ENCODE data around the gene CCDC186. TPM values are rescaled to one million over a fixed set of nuclear protein-coding genes. Genes with fewer than 3 reads are reported as not detected.

Gene CCDC186
- total RNA-seq, 2 donors from 2014 or later = 19.9 to 22.3 TPM

DNA sequence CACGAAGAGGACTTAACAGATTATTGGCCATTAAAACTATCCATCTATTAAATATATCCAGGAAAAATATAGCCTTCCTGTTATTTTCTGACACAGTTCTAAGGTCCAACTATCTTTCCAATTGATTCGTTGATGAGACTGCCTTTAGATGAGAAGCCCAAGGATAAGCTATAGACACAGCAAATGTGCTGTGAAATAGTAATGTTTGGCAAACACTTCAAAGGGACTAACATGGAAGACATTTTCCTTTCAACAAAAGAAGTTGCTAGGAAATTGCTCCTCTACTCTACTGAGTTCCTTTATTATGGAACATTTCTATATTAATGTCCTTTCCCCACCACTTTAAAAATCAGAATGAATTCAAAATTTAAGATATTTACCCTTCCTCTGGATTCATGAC lies 38.5 kb downstream of the CCDC186 start:
- Mint-ChIP-seq H3K27ac (no peak overlapping the region), H3K36me3 (ENCODE audit: low read depth) (peaks cover 38% of the 10 kb centered on the region), H3K4me3 (no peak overlapping the region), H3K4me1 (no peaks in the 10 kb centered on the region), H3K27me3 (ENCODE audit: insufficient read depth) (no peaks in the 10 kb centered on the region), H3K9me3 (no peaks in the 10 kb centered on the region)
- H3K4me1 ChIP-seq (ENCODE audit: control insufficient read depth, insufficient read depth, low read length) = no peaks in the 10 kb centered on the region
- no peak overlapping the region for H3K9ac ChIP-seq (ENCODE audit: extremely low read depth, low read length, poor library complexity, severe bottlenecking)
- no peaks in the 10 kb centered on the region for H3K9me3 ChIP-seq (ENCODE audit: control insufficient read depth, low read length)
- no peak overlapping the region for H3K4me3 ChIP-seq (ENCODE audit: low read length)
- peaks cover 52% of the 10 kb centered on the region for H3K36me3 ChIP-seq (ENCODE audit: control insufficient read depth, insufficient read depth, low read length)
- 98 to 100% methylated on average over 1 to 2 of the region's 2 CpGs for WGBS, 2 experiments (ENCODE audit: insufficient coverage in 1 of 2, insufficient read length in 1 of 2)
- DNase-seq = no peak
- no peaks in the 10 kb centered on the region for H3K27me3 ChIP-seq (ENCODE audit: control insufficient read depth, insufficient read depth, low read length, poor library complexity, severe bottlenecking)
- H3K27ac ChIP-seq (ENCODE audit: low read depth, low read length) = no peak overlapping the region
- TF ChIP-seq, protein P1, sequence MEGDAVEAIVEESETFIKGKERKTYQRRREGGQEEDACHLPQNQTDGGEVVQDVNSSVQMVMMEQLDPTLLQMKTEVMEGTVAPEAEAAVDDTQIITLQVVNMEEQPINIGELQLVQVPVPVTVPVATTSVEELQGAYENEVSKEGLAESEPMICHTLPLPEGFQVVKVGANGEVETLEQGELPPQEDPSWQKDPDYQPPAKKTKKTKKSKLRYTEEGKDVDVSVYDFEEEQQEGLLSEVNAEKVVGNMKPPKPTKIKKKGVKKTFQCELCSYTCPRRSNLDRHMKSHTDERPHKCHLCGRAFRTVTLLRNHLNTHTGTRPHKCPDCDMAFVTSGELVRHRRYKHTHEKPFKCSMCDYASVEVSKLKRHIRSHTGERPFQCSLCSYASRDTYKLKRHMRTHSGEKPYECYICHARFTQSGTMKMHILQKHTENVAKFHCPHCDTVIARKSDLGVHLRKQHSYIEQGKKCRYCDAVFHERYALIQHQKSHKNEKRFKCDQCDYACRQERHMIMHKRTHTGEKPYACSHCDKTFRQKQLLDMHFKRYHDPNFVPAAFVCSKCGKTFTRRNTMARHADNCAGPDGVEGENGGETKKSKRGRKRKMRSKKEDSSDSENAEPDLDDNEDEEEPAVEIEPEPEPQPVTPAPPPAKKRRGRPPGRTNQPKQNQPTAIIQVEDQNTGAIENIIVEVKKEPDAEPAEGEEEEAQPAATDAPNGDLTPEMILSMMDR (conservative IDR thresholded peaks at IDR 0.05) = no peak

DNA sequence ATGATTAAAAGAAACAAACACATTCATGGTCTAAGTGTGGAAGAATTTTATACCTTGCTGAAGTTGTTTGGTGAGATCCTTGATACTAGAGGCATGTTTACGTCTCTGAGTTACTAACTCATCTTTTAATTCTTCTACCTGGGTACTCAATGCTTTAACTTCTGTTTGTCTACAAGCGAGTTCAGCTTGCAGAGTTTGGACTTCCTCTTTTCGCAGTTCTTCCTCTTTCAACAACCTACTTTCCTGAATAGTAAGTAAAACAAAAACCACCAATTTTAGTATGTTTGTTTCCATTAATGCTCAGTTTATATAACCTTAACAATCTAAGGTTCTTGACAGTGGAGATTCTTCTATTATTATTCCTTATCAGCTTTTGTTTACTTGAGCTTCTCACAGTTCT lies 42.9 kb downstream of the CCDC186 start:
- Mint-ChIP-seq H3K27me3 (ENCODE audit: insufficient read depth) (no peaks in the 10 kb centered on the region), H3K27ac (no peak overlapping the region), H3K36me3 (ENCODE audit: low read depth) (peaks cover 57% of the 10 kb centered on the region), H3K4me3 (no peak overlapping the region), H3K4me1 (no peaks in the 10 kb centered on the region), H3K9me3 (no peaks in the 10 kb centered on the region)
- no peak overlapping the region for H3K27ac ChIP-seq (ENCODE audit: low read depth, low read length)
- H3K36me3 ChIP-seq (ENCODE audit: control insufficient read depth, insufficient read depth, low read length) = peaks cover 77% of the 10 kb centered on the region
- H3K4me3 ChIP-seq (ENCODE audit: low read length) = no peak overlapping the region
- 88 to 93% methylated on average over 2 to 3 of the region's 3 CpGs for WGBS, 2 experiments (ENCODE audit: insufficient coverage in 1 of 2, insufficient read length in 1 of 2)
- H3K9me3 ChIP-seq (ENCODE audit: control insufficient read depth, low read length) = no peaks in the 10 kb centered on the region
- H3K4me1 ChIP-seq (ENCODE audit: control insufficient read depth, insufficient read depth, low read length) = no peaks in the 10 kb centered on the region
- H3K27me3 ChIP-seq (ENCODE audit: control insufficient read depth, insufficient read depth, low read length, poor library complexity, severe bottlenecking) = no peaks in the 10 kb centered on the region
- H3K9ac ChIP-seq (ENCODE audit: extremely low read depth, low read length, poor library complexity, severe bottlenecking) = no peak overlapping the region
- TF ChIP-seq, protein P1 (conservative IDR thresholded peaks at IDR 0.05) = no peak
- no peak for DNase-seq

DNA sequence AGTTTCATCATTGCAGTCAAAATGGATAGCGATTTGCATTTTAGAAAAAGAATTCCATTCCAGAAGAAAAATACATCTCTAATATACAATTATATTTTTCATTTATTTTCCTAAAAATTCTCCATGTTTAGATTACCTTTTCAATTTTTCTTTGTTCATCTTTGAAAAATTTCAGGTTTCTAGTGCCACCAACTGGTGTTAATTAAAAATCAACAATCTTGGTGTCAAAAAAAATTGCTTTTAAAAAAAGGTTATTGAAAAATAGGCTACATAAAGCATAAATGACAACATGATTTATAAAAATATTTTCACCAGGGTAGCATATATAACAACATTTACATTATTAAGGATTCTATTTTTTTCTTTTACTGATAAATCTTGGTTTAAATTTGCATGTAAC lies 53.0 kb downstream of the CCDC186 start:
- H3K4me3 Mint-ChIP-seq = no peak overlapping the region
- Histone ChIP-seq H3K4me3 (ENCODE audit: low read length) (no peak overlapping the region), H3K9ac (ENCODE audit: extremely low read depth, low read length, poor library complexity, severe bottlenecking) (no peak overlapping the region), H3K36me3 (ENCODE audit: control insufficient read depth, insufficient read depth, low read length) (peaks cover 40% of the 10 kb centered on the region), H3K27ac (ENCODE audit: low read depth, low read length) (no peak overlapping the region), H3K4me1 (ENCODE audit: control insufficient read depth, insufficient read depth, low read length) (no peaks in the 10 kb centered on the region), H3K27me3 (ENCODE audit: control insufficient read depth, insufficient read depth, low read length, poor library complexity, severe bottlenecking) (no peaks in the 10 kb centered on the region), H3K9me3 (ENCODE audit: control insufficient read depth, low read length) (no peaks in the 10 kb centered on the region)
- H3K4me1 Mint-ChIP-seq = no peaks in the 10 kb centered on the region
- peaks cover 12% of the 10 kb centered on the region for H3K36me3 Mint-ChIP-seq (ENCODE audit: low read depth)
- no peaks in the 10 kb centered on the region for H3K27me3 Mint-ChIP-seq (ENCODE audit: insufficient read depth)
- WGBS, 2 experiments (ENCODE audit: insufficient coverage in 1 of 2, insufficient read length in 1 of 2) = 100% methylated on average over 1 of the region's 1 CpG
- no peak overlapping the region for H3K27ac Mint-ChIP-seq
- DNase-seq = no peak
- TF ChIP-seq, protein P1 (conservative IDR thresholded peaks at IDR 0.05) = no peak
- no peaks in the 10 kb centered on the region for H3K9me3 Mint-ChIP-seq

Measured in endodermal cell (in vitro differentiated cells).